Activated naive CD4-positive, alpha-beta T cell (primary cell): ENCODE data around the gene LY9.
"Not testable (repeated sequence)": the region's sequence is repeated elsewhere in the genome, so short reads cannot be mapped to it uniquely, and the experiment has no call there.

Source experiments
- DNase-seq, 4 experiments: peaks; one replicate each; lab custom pipeline; 2025; lab: John Stamatoyannopoulos, UW

LY9 gene

GRCh38 chr1:160774886-160775719 lies 20.9 kb upstream of the LY9 start:
- DNase-seq, result no peak

DNA sequence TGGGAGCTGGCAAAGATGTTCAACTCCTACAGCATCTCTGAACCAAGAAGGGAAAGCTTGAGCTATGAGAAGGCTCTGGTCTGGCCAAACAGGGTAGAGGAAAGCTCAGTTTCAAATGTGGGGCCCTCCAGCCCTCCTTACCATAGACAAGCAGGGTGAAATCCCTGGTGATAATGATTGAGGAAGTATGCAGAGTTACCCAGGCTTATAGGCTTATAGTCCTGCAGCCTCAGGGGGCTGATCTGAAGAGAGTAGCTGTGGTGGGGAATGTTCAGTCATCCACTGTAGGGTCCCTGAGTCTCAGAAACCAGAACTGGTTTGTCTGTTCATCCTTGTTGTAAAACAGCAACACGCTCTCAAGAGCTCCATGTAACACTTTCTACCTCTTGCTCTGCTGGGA lies 19.8 kb upstream of the LY9 start:
- DNase-seq, result no peak

- DNase-seq, result no peak
Observed at GRCh38 chr1:160777486-160778089, 18.4 kb upstream of the LY9 start.

GRCh38 chr1:160778976-160779375 lies 17.0 kb upstream of the LY9 start:
- no peak for DNase-seq

GRCh38 chr1:160779626-160780397 lies 16.2 kb upstream of the LY9 start:
- DNase-seq, result peak in 1 of 4 experiments; percentile 20

- no peak for DNase-seq
Observed at GRCh38 chr1:160780398-160780755, 15.6 kb upstream of the LY9 start.

- DNase-seq, result no peak
Observed at GRCh38 chr1:160781186-160781766, 14.7 kb upstream of the LY9 start.

DNA sequence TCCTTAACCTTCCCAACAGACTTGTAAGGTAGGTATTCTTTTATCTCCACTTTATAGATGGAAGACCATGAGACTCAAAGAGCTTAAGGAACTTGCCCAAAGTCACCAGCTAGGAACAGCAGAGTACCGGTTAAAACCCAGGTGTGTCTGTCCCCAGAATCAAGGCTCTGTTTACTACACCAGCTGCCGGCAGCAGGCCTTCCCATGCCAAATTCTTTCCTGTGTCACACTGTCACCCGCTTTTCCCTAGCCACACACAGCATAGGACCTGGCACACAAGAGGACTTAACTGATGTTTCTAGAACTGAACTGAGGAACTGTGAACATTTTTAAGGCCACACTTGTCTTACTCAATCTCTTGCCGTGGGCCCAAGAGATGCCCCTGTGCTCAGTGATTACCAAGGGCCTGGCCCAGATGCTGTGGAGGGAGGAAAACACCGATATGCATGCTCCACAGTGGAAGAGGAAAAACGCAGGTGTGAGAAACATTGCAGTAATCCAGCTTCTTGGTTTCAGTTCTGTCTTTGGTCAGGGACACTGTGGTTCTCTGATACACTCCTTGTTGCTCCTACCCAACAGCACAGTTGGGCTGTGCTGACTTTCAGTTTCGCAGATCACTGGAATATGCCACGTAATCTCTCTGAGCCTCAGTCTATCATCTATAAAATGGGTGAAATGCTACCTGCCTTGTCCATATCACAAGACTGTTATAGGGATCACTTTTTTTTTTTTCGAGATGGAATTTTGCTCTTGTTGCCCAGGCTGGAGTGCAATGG lies 13.9 kb upstream of the LY9 start:
- DNase-seq, result no peak

- DNase-seq, result not testable (repeated sequence)
Observed at GRCh38 chr1:160782988-160783765, 12.8 kb upstream of the LY9 start.

GRCh38 chr1:160789051-160789701 lies 6.8 kb upstream of the LY9 start:
- no peak for DNase-seq

GRCh38 chr1:160789702-160790611 lies 6.0 kb upstream of the LY9 start:
- DNase-seq, result no peak

- no peak for DNase-seq
Observed at GRCh38 chr1:160794376-160794775, 1.6 kb upstream of the LY9 start.

- no peak for DNase-seq
Observed at GRCh38 chr1:160797271-160797709, 1.3 kb downstream of the LY9 start.

- peak in 2 of 4 experiments; percentile 23 to 44 for DNase-seq
Observed at GRCh38 chr1:160797861-160798273, 1.9 kb downstream of the LY9 start.

DNA sequence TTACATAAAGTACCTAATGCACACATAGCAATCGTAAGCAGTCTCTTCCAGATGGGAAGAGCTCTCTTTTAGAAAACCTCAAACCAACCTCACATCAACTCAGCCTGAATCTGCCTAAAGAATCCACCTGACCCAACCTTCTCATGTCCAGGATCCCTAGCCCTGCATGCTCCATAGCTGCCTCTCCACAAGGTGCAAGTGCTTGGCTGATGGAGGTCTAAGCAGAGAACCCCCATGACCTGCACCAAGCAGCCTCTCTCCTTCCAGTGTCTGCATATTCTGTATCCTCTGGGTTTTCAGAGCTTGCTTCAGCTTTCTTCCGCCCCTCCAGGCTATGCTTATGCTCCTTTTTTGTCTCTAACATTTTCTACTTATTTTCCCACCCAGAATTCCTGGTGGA lies 2.5 kb downstream of the LY9 start:
- no peak for DNase-seq

DNA sequence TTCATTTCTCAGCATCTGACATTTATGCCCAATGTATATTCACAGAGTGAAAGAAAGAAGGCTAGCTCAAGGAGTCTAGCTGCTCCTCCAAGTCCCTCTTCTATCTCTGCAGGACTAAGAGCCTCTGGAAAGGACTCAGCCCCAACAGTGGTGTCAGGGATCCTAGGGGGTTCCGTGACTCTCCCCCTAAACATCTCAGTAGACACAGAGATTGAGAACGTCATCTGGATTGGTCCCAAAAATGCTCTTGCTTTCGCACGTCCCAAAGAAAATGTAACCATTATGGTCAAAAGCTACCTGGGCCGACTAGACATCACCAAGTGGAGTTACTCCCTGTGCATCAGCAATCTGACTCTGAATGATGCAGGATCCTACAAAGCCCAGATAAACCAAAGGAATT lies 3.7 kb downstream of the LY9 start:
- no peak for DNase-seq

GRCh38 chr1:160800142-160800541 lies 4.2 kb downstream of the LY9 start:
- DNase-seq, result no peak

DNA sequence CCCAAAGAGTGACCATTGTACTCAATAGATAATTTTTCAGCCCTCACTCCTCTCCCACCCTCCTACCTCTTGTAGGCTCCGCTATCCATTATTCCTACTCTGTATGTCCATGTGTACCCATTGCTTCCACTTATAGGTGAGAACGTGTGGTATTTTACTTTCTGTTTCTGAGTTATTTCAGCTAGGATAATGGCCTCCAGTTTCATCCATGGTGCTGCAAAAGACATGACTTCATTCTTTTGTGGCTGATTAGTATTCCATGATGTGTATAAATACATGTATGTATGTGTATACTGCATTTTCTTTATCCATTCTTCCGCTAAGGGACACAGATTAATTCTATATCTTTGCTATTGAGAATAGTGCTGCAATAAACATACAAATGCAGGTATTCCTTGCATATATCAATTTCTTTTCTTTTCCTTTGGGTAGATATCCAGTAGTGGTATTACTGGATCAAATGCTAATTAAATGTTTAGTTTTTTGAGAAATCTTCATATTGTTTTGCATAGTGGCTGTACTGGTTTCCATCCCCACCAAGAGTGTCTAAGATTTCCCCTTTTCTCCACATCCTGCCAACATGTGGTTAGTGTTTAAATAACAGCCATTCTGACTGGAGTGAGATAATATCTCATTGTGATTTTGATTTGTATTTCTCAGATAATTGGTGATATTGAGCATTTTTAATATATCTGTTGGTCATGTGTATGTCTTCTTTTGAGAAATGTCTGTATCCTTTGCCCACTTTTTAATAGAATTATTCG lies 4.9 kb downstream of the LY9 start:
- no peak for DNase-seq
